Karpas-422 (cell line): Measurements from ENCODE around the gene ARRDC1. TPM values are rescaled to one million over a fixed set of nuclear protein-coding genes. Genes with fewer than 3 reads are reported as not detected.
"Not testable (repeated sequence)": the region's sequence is repeated elsewhere in the genome, so short reads cannot be mapped to it uniquely, and the experiment has no call there.

Experiments
- DNase-seq: peaks from one replicate; pipeline ENCODE4 v3.0.0-alpha.2; 2015
- H2AFZ ChIP-seq: fragments of 200-600 bp; sonication (generic); 2 replicates; pipeline ENCODE4 v1.6.1; 2014; ENCODE audit warnings: antibody characterized with exemption, low read length, mixed read lengths
- H3K27ac ChIP-seq: fragments of 200-600 bp; sonication (generic); 2 replicates; pipeline ENCODE4 v1.5.1; 2014; ENCODE audit warnings: mild to moderate bottlenecking, low read length, moderate library complexity
- H3K27me3 ChIP-seq: fragments of 200-600 bp; sonication (generic); 2 replicates; pipeline ENCODE4 v1.6.1; 2014; ENCODE audit warnings: low read length, mixed read lengths
- H3K36me3 ChIP-seq: fragments of 200-600 bp; sonication (generic); 2 replicates; pipeline ENCODE4 v1.6.1; 2014; ENCODE audit warnings: low read length, mixed read lengths; ENCODE audit not compliant: insufficient read depth
- H3K4me1 ChIP-seq: fragments of 200-600 bp; sonication (generic); 2 replicates; pipeline ENCODE4 v1.6.1; 2014; ENCODE audit warnings: mild to moderate bottlenecking, low read length, mixed read lengths
- H3K4me2 ChIP-seq: fragments of 200-600 bp; sonication (generic); 2 replicates; pipeline ENCODE4 v1.6.1; 2014; ENCODE audit warnings: low read length, low read depth, mild to moderate bottlenecking; ENCODE audit not compliant: poor library complexity, severe bottlenecking
- H3K4me3 ChIP-seq: fragments of 200-600 bp; sonication (generic); 2 replicates; pipeline ENCODE4 v1.5.1; 2014; ENCODE audit warnings: mild to moderate bottlenecking, antibody characterized with exemption, low read length, mixed read lengths
- H3K79me2 ChIP-seq: fragments of 200-600 bp; sonication (generic); 2 replicates; pipeline ENCODE4 v1.6.1; 2014; ENCODE audit warnings: mild to moderate bottlenecking, low read length, mixed read lengths
- H3K9ac ChIP-seq: fragments of 200-600 bp; sonication (generic); 2 replicates; pipeline ENCODE4 v1.6.0; 2014; ENCODE audit warnings: low read length
- H3K9me2 ChIP-seq: fragments of 200-600 bp; sonication (generic), shearing (Covaris generic); replicated peaks from 2 replicates; pipeline ENCODE4 v1.6.0; 2014; ENCODE audit warnings: mild to moderate bottlenecking, low read length, moderate library complexity; ENCODE audit not compliant: insufficient read depth
- H3K9me3 ChIP-seq: fragments of 300-700, 200-600 bp; sonication (generic); 2 replicates; pipeline ENCODE4 v1.6.1; 2014; ENCODE audit warnings: low read length, mixed read lengths
- H4K20me1 ChIP-seq: fragments of 200-600 bp; sonication (generic); 2 replicates; pipeline ENCODE4 v1.6.1; 2014; ENCODE audit warnings: mild to moderate bottlenecking, antibody characterized with exemption, low read length, low read depth; ENCODE audit not compliant: insufficient read depth
- total RNA-seq: library from RNA; depleted of rRNA; stranded (reverse); fragments of >200 nt; shearing (Covaris generic); gene quantifications from 2 replicates; pipeline ENCODE4 v1.2.3, GENCODE V29; 2014; ENCODE audit warnings: low replicate concordance; rRNA removed

The ARRDC1 gene
- 36.0 and 47.7 TPM in 2 replicates for total RNA-seq

- no peaks in the 10 kb centered on the region for H3K36me3 ChIP-seq
- no peaks in the 10 kb centered on the region for H3K27me3 ChIP-seq
- H3K4me3 ChIP-seq: peak within 1 kb of the TSS; percentile 84
- H3K79me2 ChIP-seq: peaks cover 20% of the 10 kb centered on the region
- no peaks in the 10 kb centered on the region for H3K9me2 ChIP-seq
- DNase-seq: peak; percentile 99
- peak within 1 kb of the TSS; percentile 84 for H3K4me2 ChIP-seq
- H4K20me1 ChIP-seq: peaks cover 11% of the 10 kb centered on the region; the same call in 1 of the 2 replicates
- H2AFZ ChIP-seq: peak within 1 kb of the TSS; percentile 43; the same call in 1 of the 2 replicates
- H3K27ac ChIP-seq: peak within 1 kb of the TSS; percentile 49
- peaks cover 30% of the 10 kb centered on the region for H3K4me1 ChIP-seq
- H3K9ac ChIP-seq: peak within 1 kb of the TSS; percentile 90
- H3K9me3 ChIP-seq: no peaks in the 10 kb centered on the region
Observed at GRCh38 chr9:137605121-137606004, at the start of gene ARRDC1. TSS of gene ARRDC1 (plus strand) at chr9:137605686. CDS start at chr9:137605718, 32 bp downstream.

- H3K9ac ChIP-seq: no peak overlapping the region
- peaks cover 8% of the 10 kb centered on the region for H3K4me1 ChIP-seq
- no peaks in the 10 kb centered on the region for H3K9me3 ChIP-seq
- no peaks in the 10 kb centered on the region for H4K20me1 ChIP-seq
- no peaks in the 10 kb centered on the region for H3K27me3 ChIP-seq
- H3K27ac ChIP-seq: no peak overlapping the region
- H3K4me3 ChIP-seq: no peak overlapping the region
- H3K36me3 ChIP-seq: peaks cover 10% of the 10 kb centered on the region
- no peak for DNase-seq
- no peak overlapping the region for H3K4me2 ChIP-seq
- peaks cover 10% of the 10 kb centered on the region for H3K79me2 ChIP-seq
- no peaks in the 10 kb centered on the region for H3K9me2 ChIP-seq
- no peak overlapping the region for H2AFZ ChIP-seq
Observed at GRCh38 chr9:137556069-137556838, 49.2 kb upstream of the ARRDC1 start.

GRCh38 chr9:137558127-137558526 is 47.4 kb upstream of the ARRDC1 start:
- H3K27ac ChIP-seq: no peak overlapping the region
- H3K9ac ChIP-seq: no peak overlapping the region
- H4K20me1 ChIP-seq: no peaks in the 10 kb centered on the region
- no peak for DNase-seq
- no peak overlapping the region for H3K4me3 ChIP-seq
- H3K9me3 ChIP-seq: no peaks in the 10 kb centered on the region
- H3K9me2 ChIP-seq: no peaks in the 10 kb centered on the region
- H3K4me1 ChIP-seq: no peaks in the 10 kb centered on the region
- no peak overlapping the region for H3K4me2 ChIP-seq
- H3K36me3 ChIP-seq: peaks cover 14% of the 10 kb centered on the region
- H3K27me3 ChIP-seq: no peaks in the 10 kb centered on the region
- H2AFZ ChIP-seq: no peak overlapping the region
- H3K79me2 ChIP-seq: no peaks in the 10 kb centered on the region

GRCh38 chr9:137564134-137564533 is 41.4 kb upstream of the ARRDC1 start:
- no peaks in the 10 kb centered on the region for H3K9me2 ChIP-seq
- no peak overlapping the region for H3K27ac ChIP-seq
- H3K36me3 ChIP-seq: peaks cover 18% of the 10 kb centered on the region
- no peak overlapping the region for H2AFZ ChIP-seq
- DNase-seq: no peak
- H4K20me1 ChIP-seq: 0 out of 2 replicates have a peak, but pooled peaks cover 5% of the 10 kb centered on the region
- no peaks in the 10 kb centered on the region for H3K27me3 ChIP-seq
- no peak overlapping the region for H3K4me2 ChIP-seq
- no peak overlapping the region for H3K9ac ChIP-seq
- no peaks in the 10 kb centered on the region for H3K4me1 ChIP-seq
- no peak overlapping the region for H3K4me3 ChIP-seq
- H3K9me3 ChIP-seq: no peaks in the 10 kb centered on the region
- 0 out of 2 replicates have a peak, but pooled peaks cover 10% of the 10 kb centered on the region for H3K79me2 ChIP-seq

GRCh38 chr9:137564817-137565411 is 40.6 kb upstream of the ARRDC1 start:
- DNase-seq: no peak
- no peaks in the 10 kb centered on the region for H3K4me1 ChIP-seq
- no peak overlapping the region for H2AFZ ChIP-seq
- H4K20me1 ChIP-seq: 0 out of 2 replicates have a peak, but pooled peaks cover 5% of the 10 kb centered on the region
- H3K27ac ChIP-seq: no peak overlapping the region
- H3K9me3 ChIP-seq: no peaks in the 10 kb centered on the region
- no peaks in the 10 kb centered on the region for H3K27me3 ChIP-seq
- no peaks in the 10 kb centered on the region for H3K9me2 ChIP-seq
- H3K79me2 ChIP-seq: 0 out of 2 replicates have a peak, but pooled peaks cover 10% of the 10 kb centered on the region
- no peak overlapping the region for H3K4me3 ChIP-seq
- H3K36me3 ChIP-seq: peaks cover 17% of the 10 kb centered on the region
- no peak overlapping the region for H3K9ac ChIP-seq
- no peak overlapping the region for H3K4me2 ChIP-seq

- DNase-seq, H3K4me3 ChIP-seq, H3K4me1 ChIP-seq, H3K27me3 ChIP-seq, H4K20me1 ChIP-seq, H3K9ac ChIP-seq, H3K4me2 ChIP-seq, H3K27ac ChIP-seq, H2AFZ ChIP-seq, H3K9me2 ChIP-seq, H3K9me3 ChIP-seq: not testable (repeated sequence)
- Histone ChIP-seq H3K79me2 (peaks cover 14% of the 10 kb centered on the region; the same call in 1 of the 2 replicates), H3K36me3 (peaks cover 26% of the 10 kb centered on the region)
Observed at GRCh38 chr9:137568445-137568844, 37.0 kb upstream of the ARRDC1 start.

- Histone ChIP-seq H3K79me2 (peaks cover 12% of the 10 kb centered on the region), H3K4me3 (no peak overlapping the region), H3K4me2 (no peak overlapping the region), H3K27ac (no peak overlapping the region), H3K9ac (no peak overlapping the region), H3K9me2 (no peaks in the 10 kb centered on the region), H4K20me1 (0 out of 2 replicates have a peak, but pooled peaks cover 2% of the 10 kb centered on the region), H3K36me3 (peaks cover 24% of the 10 kb centered on the region), H3K27me3 (no peaks in the 10 kb centered on the region), H2AFZ (no peak overlapping the region), H3K4me1 (no peaks in the 10 kb centered on the region), H3K9me3 (no peaks in the 10 kb centered on the region)
- no peak for DNase-seq
Observed at GRCh38 chr9:137569609-137570203, 35.8 kb upstream of the ARRDC1 start.
